Lower lobe of right lung (tissue), 2 donors: ENCODE results near the gene TMEM132C. TPM values are rescaled to one million over a fixed set of nuclear protein-coding genes. Genes with fewer than 3 reads are reported as not detected.

Source experiments
- ATAC-seq, 2 donors: fragments of 200-7000 bp; cut with Tn5 transposase; one replicate each; pipeline ENCODE4 v1.9.1; 2020 to 2022; ENCODE audit warnings: mild to moderate bottlenecking in 2 of 2, moderate library complexity in 2 of 2
- DNase-seq: peaks from one replicate; pipeline ENCODE4 v3.0.0-alpha.2; 2020
- H3K27ac ChIP-seq: fragments of 200-600 bp; one replicate; pipeline ENCODE4 v1.8.0; 2022
- H3K27me3 ChIP-seq: fragments of 200-600 bp; one replicate; pipeline ENCODE4 v1.8.0; 2022; ENCODE audit warnings: low read depth
- H3K36me3 ChIP-seq: fragments of 200-600 bp; one replicate; pipeline ENCODE4 v1.8.0; 2022; ENCODE audit warnings: mild to moderate bottlenecking
- H3K4me1 ChIP-seq: fragments of 200-600 bp; one replicate; pipeline ENCODE4 v1.8.0; 2022
- H3K4me3 ChIP-seq: fragments of 200-600 bp; one replicate; pipeline ENCODE4 v1.8.0; 2022; ENCODE audit warnings: mild to moderate bottlenecking
- H3K9me3 ChIP-seq: fragments of 200-600 bp; one replicate; pipeline ENCODE4 v1.8.0; 2022
- intact Hi-C: fragments of 100-400 bp; cut with DNase I; formaldehyde crosslinking; loops from one replicate; pipeline ENCODE4 v1.11.0; 2022
- total RNA-seq: library from RNA; stranded (reverse); fragmentation: NEBNext Ultra II Directional; extraction: Animal tissue kit (Norgen Biotek cat#: 25700); gene quantifications from one replicate; pipeline ENCODE4 v1.2.1, GENCODE V29; 2021
- TF ChIP-seq, protein P1 (sequence below): fragments of 200-600 bp; IDR thresholded peaks from one replicate; pipeline ENCODE4 v1.8.0; 2022; ENCODE audit warnings: antibody characterized with exemption, mild to moderate bottlenecking
- donor health status: DM: no; HTN: yes; CAD: no; lungs with severe emphysema.

TMEM132C gene
- total RNA-seq, 1 donor from 2014 or later: 1.6 TPM

DNA sequence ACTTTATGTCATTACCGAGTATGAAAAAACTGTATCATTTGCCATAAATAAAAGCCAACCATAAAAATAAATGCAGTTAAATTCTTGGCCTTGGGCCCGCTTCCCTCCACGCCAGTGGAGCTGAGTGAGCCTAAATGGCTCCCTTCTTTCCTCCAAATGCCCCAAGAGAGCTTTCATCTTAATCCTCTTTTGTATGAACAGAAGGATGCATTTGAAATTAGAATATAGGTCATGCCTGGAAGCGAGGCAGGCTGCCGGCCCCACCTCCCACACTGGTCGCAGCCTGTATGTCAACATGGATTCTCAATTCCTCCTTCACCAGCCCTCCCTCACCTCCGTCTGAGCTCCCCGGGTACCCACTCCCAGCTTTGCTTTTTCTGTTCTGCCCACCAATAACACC is 311.1 kb downstream of the TMEM132C start:
- intact Hi-C loops: no loop called here
- no peaks in the 10 kb centered on the region for H3K36me3 ChIP-seq
- no peaks in the 10 kb centered on the region for H3K9me3 ChIP-seq
- no peak overlapping the region for H3K4me3 ChIP-seq
- H3K4me1 ChIP-seq: no peaks in the 10 kb centered on the region
- H3K27ac ChIP-seq: no peak overlapping the region
- DNase-seq: no peak
- TF ChIP-seq, protein P1, sequence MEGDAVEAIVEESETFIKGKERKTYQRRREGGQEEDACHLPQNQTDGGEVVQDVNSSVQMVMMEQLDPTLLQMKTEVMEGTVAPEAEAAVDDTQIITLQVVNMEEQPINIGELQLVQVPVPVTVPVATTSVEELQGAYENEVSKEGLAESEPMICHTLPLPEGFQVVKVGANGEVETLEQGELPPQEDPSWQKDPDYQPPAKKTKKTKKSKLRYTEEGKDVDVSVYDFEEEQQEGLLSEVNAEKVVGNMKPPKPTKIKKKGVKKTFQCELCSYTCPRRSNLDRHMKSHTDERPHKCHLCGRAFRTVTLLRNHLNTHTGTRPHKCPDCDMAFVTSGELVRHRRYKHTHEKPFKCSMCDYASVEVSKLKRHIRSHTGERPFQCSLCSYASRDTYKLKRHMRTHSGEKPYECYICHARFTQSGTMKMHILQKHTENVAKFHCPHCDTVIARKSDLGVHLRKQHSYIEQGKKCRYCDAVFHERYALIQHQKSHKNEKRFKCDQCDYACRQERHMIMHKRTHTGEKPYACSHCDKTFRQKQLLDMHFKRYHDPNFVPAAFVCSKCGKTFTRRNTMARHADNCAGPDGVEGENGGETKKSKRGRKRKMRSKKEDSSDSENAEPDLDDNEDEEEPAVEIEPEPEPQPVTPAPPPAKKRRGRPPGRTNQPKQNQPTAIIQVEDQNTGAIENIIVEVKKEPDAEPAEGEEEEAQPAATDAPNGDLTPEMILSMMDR: no peak
- H3K27me3 ChIP-seq: no peaks in the 10 kb centered on the region
- no peak for ATAC-seq

DNA sequence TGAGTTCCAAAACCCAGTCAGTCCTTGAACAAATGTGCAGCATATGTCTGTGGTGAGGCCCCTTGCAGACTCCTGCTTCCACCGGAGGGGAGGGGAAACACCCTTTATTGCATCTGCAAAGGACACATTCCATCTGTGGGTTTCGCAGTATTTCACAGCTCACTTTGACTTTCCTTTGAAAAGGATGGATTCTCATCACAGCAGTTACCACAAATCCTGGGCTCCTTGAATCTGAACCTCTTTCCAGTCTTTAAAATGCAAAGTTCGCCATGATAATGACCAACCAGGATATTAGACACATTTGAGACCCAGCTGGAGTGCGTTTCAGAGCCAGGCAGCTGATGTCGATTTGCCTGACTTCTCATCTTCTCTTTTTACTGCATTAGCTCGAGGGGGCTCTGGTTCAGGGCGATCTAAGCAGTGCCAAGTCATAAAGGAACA is 314.4 kb downstream of the TMEM132C start:
- DNase-seq: no peak
- TF ChIP-seq, protein P1: no peak
- H3K9me3 ChIP-seq: no peaks in the 10 kb centered on the region
- H3K27ac ChIP-seq: no peak overlapping the region
- no peaks in the 10 kb centered on the region for H3K4me1 ChIP-seq
- H3K4me3 ChIP-seq: no peak overlapping the region
- H3K27me3 ChIP-seq: no peaks in the 10 kb centered on the region
- no peaks in the 10 kb centered on the region for H3K36me3 ChIP-seq
- no peak for ATAC-seq
- intact Hi-C loops: no loop called here

DNA sequence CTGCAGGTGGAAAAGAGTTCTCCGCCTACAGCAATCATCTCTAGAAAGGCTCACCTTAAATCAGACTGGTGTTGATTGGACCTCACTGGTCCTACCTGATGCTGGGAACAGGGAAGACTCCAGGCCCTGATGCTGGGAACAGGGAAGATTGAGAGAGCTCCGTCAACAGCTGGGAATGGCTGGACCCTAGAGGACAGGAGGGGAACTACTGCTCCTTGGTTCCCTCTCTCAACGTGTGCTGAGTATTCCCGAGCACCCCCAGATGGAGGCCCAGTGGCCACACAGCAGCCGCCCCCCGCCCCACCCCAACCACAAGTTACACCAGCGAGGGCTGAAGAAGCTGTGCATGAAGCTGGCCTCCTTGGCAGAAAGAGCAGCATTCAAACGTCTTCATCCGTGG is 316.5 kb downstream of the TMEM132C start:
- no peak for DNase-seq

DNA sequence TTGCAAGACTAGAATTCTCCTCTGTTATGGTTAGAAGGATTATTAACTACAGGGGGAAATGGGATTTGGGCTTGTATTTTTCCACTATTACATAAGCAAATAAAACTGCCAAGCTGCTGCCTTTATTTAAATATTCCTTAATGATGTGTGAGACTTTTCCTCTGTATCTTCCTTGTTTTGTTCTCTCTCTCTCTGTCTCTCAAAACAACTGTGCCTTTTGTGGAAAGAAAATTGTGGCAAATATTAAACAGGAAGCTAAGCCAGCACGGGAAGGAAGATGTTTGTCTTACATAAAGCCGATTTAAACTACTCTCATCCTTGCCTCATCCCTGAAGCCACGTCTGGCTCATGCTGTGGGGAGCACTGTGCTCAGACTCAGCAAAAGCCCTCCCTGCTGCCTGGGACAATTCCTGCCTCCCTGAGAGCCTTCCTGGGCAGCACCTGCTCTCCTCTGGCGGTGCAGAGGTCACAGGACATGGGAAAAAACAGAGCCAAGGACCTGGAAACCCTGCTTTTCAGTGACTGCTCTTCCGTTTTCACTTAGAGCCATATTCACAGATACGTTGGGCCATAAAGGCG is 319.6 kb downstream of the TMEM132C start:
- H3K27ac ChIP-seq: no peak overlapping the region
- H3K4me3 ChIP-seq: no peak overlapping the region
- H3K4me1 ChIP-seq: no peaks in the 10 kb centered on the region
- DNase-seq (no peak), ATAC-seq (no peak)
- intact Hi-C loops: no loop called here
- TF ChIP-seq, protein P1: no peak
- H3K9me3 ChIP-seq: no peaks in the 10 kb centered on the region
- H3K36me3 ChIP-seq: no peaks in the 10 kb centered on the region
- no peaks in the 10 kb centered on the region for H3K27me3 ChIP-seq

More for the DNA sequence above, 316.5 kb downstream of the TMEM132C start:
- H3K36me3 ChIP-seq: no peaks in the 10 kb centered on the region
- TF ChIP-seq, protein P1: no peak
- H3K4me1 ChIP-seq: no peaks in the 10 kb centered on the region
- no peak for ATAC-seq
- no peaks in the 10 kb centered on the region for H3K27me3 ChIP-seq
- H3K4me3 ChIP-seq: no peak overlapping the region
- no peak overlapping the region for H3K27ac ChIP-seq
- H3K9me3 ChIP-seq: no peaks in the 10 kb centered on the region
- intact Hi-C loops: no loop called here

DNA sequence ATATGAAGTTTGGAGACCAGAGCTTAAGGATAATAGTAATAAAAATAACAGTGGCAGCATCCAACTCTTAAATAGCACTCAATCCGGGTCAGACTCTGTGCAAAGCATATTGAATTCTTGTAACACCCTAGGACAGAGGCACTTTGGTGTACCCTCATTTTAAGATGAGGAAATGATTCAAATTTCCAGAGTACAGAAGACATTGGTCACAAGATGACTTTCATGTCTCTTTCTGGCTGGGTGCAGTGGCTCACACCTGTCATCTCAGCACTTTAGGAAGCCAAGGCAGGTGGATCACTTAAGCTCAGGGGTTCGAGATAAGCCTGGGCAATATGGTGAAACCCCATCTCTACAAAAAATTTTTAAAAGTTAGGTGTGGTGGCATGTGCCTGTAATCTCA is 320.9 kb downstream of the TMEM132C start:
- DNase-seq: no peak
- Histone ChIP-seq H3K9me3 (no peaks in the 10 kb centered on the region), H3K27ac (no peak overlapping the region), H3K4me1 (no peaks in the 10 kb centered on the region), H3K27me3 (no peaks in the 10 kb centered on the region), H3K4me3 (no peak overlapping the region), H3K36me3 (no peaks in the 10 kb centered on the region)
- TF ChIP-seq, protein P1: no peak
- intact Hi-C loops: no loop called here
- ATAC-seq: no peak
